ENCODE results near the gene DAB2.

DNA sequence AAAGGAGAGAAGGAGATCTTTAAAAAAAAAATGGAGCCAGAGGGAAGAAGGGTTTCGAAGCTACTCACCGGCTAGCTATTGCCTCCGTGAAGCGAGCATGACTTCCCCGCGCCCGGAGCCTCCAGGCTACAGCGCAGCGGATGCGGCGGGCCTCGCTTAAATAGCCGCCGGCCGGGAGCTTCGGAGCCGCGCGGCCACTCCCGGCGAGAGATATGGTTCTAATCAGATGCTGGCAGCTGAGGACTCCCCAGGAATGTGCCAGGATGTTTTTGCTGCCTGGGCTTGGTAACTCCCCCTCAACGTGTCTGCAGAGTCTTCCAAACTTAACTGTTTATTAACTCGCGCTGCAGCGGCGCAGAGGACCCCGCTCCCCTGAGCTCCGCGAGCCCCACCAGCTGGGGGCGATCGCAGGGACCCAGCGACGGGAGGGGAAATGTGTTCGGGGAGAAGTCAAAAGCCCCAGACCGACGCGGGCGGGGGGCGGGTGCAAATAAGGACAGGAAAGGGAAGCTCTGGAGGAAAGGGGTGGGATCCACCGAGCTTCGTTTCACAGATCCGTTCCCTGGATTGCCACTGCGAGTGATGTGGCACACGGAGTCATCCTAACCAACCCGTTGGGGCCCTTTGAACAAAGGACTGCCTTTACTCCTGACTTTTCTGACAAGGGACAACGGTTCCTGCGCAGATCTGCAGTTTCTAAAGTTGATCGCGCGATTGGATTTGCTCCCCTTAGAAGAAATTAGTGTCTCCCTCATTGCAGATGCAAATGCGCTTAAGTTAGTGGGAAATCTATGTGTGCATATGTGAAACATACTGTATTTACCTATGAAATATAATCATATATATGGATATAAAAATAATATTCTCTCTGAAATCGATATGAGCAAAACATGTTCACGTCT is at the start of gene DAB2:
- TF ChIP-seq, protein P1, sequence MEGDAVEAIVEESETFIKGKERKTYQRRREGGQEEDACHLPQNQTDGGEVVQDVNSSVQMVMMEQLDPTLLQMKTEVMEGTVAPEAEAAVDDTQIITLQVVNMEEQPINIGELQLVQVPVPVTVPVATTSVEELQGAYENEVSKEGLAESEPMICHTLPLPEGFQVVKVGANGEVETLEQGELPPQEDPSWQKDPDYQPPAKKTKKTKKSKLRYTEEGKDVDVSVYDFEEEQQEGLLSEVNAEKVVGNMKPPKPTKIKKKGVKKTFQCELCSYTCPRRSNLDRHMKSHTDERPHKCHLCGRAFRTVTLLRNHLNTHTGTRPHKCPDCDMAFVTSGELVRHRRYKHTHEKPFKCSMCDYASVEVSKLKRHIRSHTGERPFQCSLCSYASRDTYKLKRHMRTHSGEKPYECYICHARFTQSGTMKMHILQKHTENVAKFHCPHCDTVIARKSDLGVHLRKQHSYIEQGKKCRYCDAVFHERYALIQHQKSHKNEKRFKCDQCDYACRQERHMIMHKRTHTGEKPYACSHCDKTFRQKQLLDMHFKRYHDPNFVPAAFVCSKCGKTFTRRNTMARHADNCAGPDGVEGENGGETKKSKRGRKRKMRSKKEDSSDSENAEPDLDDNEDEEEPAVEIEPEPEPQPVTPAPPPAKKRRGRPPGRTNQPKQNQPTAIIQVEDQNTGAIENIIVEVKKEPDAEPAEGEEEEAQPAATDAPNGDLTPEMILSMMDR (IDR thresholded peaks at IDR 0.05) = peak in 5 of 6 experiments; percentile 7 to 41 (median 33)
- peak; percentile 13 to 28 for TF ChIP-seq POLR2A (IDR thresholded peaks at IDR 0.05)

Measured in Peyer's patch (tissue), 4 donors.